Prostate gland (tissue), 2 donors: ENCODE results near the gene IQGAP1.

ENCODE experiments used
- POLR2A ChIP-seq: fragments of 450-650 bp; IDR thresholded peaks from one replicate; pipeline ENCODE4 v1.6.1; 2016; ENCODE audit warnings: antibody characterized with exemption, mild to moderate bottlenecking
- TF ChIP-seq, protein P1 (sequence below), 4 experiments: fragments of 200-600 bp in 2 of 4; fragments of 450-650 bp in 2 of 4; sonication (generic) in 2 of 4; IDR thresholded peaks; 1 replicate in 3 of 4; 2 replicates in 1 of 4; pipeline ENCODE4 v1.5.1; 2016 to 2019; ENCODE audit warnings: antibody characterized with exemption in 4 of 4, mild to moderate bottlenecking in 2 of 4, moderate library complexity in 2 of 4

DNA sequence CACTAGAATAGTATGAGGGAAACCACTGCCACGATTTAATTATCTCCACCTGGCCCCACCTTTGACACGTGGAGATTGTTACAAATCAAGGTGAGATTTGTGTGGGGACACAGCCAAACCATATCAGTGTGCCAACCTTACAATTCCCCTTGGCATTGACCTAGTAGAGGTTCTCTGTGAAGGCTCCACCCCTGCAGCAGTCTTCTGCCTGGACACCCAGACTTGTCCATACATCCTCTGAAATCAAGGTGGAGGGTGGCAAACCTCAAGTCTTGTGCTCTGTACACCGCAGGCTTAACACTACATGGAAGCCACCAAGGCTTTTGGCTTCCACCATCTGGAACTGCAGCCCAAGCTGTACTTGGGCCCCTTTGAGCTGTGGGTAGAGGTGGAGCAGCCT, 8.8 kb upstream of the IQGAP1 start:
- TF ChIP-seq, protein P1, sequence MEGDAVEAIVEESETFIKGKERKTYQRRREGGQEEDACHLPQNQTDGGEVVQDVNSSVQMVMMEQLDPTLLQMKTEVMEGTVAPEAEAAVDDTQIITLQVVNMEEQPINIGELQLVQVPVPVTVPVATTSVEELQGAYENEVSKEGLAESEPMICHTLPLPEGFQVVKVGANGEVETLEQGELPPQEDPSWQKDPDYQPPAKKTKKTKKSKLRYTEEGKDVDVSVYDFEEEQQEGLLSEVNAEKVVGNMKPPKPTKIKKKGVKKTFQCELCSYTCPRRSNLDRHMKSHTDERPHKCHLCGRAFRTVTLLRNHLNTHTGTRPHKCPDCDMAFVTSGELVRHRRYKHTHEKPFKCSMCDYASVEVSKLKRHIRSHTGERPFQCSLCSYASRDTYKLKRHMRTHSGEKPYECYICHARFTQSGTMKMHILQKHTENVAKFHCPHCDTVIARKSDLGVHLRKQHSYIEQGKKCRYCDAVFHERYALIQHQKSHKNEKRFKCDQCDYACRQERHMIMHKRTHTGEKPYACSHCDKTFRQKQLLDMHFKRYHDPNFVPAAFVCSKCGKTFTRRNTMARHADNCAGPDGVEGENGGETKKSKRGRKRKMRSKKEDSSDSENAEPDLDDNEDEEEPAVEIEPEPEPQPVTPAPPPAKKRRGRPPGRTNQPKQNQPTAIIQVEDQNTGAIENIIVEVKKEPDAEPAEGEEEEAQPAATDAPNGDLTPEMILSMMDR (IDR thresholded peaks at IDR 0.05), result no peak
- no peak for TF ChIP-seq POLR2A
